Stomach (tissue), 4 donors: ENCODE measurements around the gene ADIRF.
"Not testable (repeated sequence)": the region's sequence is repeated elsewhere in the genome, so short reads cannot be mapped to it uniquely, and the experiment has no call there.

Experiments used
- CTCF ChIP-seq, 7 experiments: fragments of 450-650 bp in 4 of 7; fragments of 200-600 bp in 3 of 7; sonication (generic) in 3 of 7; IDR thresholded peaks; one replicate each; pipeline ENCODE4 v1.5.1; 2016 to 2019; ENCODE audit warnings: antibody characterized with exemption in 7 of 7, control low read depth in 2 of 7, mild to moderate bottlenecking in 1 of 7
- POLR2A ChIP-seq, 4 donors: fragments of 450-650 bp; IDR thresholded peaks; one replicate each; pipeline ENCODE4 v1.6.1; 2016; ENCODE audit warnings: antibody characterized with exemption in 4 of 4, control low read depth in 2 of 4, mild to moderate bottlenecking in 1 of 4, moderate library complexity in 1 of 4

- not testable (repeated sequence) for TF ChIP-seq POLR2A, CTCF (IDR thresholded peaks at IDR 0.05)
These were observed 40.9 kb downstream of the ADIRF start for GRCh38 chr10:87009134-87009696.
